ENCODE measurements around the gene VWA8. TPM values are rescaled to one million over a fixed set of nuclear protein-coding genes. Genes with fewer than 3 reads are reported as not detected.

VWA8 gene
- 20.7 and 39.6 TPM in 2 replicates for total RNA-seq

DNA sequence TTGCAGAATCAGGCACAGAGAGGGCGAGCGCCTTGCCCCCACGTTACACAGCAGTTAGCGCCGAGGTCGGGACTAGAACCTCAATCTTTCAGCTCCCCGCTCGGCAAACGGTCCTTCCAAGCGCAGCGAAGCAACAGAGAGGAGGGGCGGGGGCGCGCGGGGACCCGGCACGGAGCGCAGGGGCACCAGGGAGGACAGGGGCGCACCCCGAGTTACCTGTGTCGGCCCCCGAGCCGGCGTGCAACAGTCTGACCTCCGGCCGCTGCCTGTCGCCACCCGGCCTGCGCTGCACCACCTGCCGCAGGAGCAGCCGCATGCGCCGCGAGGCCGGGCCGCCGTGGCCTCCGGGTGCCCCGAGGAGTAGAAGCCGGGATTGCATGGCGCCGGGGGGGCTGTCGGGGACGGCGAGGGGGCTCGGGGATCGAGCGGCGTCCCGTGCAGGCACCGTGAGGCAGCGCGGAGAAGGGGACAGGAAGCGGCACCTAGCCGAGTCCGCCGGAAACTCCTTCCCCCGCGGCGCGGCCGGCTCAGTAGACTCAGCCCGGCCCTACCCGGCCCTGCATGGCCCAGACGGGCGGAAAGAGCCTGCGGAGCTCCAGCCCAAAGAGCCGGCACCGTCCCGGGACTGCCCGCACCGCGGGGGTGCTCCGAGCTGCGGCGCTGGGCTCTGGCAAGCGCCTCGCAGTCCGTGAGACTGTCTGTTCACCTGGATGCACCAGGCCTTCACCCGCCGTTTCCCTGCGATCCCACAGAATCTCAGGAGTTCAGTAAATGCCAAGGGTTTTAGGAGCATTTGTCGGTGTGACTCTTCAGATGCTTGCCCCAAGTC, at the start of gene VWA8:
Gene VWA8 (minus strand): TSS at position 473 of the 829 bp plus-strand sequence. CDS start 94 bp downstream, at position 379.

Other genes starting within 250 kb of the VWA8 start
- gene DGKH, start 87.5 kb upstream of the VWA8 start, total RNA-seq = 14.9 and 21.3 TPM in 2 replicates

Data from tracheal epithelial cell (primary cell).